SK-N-SH (cell line): ENCODE results near the gene POU2F1.

Source experiments
- JUND ChIP-seq: IDR thresholded peaks from 2 replicates; pipeline ENCODE4 v1.4.0; 2012
- MAX ChIP-seq: IDR thresholded peaks from 2 replicates; pipeline ENCODE4 v1.4.0; 2012; ENCODE audit warnings: low read depth
- MXI1 ChIP-seq: IDR thresholded peaks from 2 replicates; pipeline ENCODE4 v1.6.1; 2012; ENCODE audit warnings: mild to moderate bottlenecking, low read depth, low read length, improper control_type of control experiment
- NRF1 ChIP-seq: IDR thresholded peaks from 2 replicates; pipeline ENCODE4 v1.6.1; 2012; ENCODE audit warnings: low read depth, mild to moderate bottlenecking, low read length
- POLR2AphosphoS5 ChIP-seq: IDR thresholded peaks from 2 replicates; pipeline ENCODE4 v1.6.1; 2012; ENCODE audit warnings: low read depth, low read length
- RCOR1 ChIP-seq: fragments of 150-350 bp; IDR thresholded peaks from 2 replicates; pipeline ENCODE4 v1.6.1; 2017; ENCODE audit warnings: antibody characterized with exemption, low read length
- SIN3A ChIP-seq: IDR thresholded peaks from 2 replicates; pipeline ENCODE4 v1.6.1; 2012; ENCODE audit warnings: low read depth, mild to moderate bottlenecking, low read length, moderate library complexity, borderline replicate concordance
- USF2 ChIP-seq: fragments of 150-350 bp; IDR thresholded peaks from 2 replicates; pipeline ENCODE4 v1.6.1; 2017; ENCODE audit warnings: antibody characterized with exemption, low read length, low read depth, borderline replicate concordance
- YY1 ChIP-seq: IDR thresholded peaks from 2 replicates; pipeline ENCODE4 v1.4.0; 2012; ENCODE audit warnings: low read depth, mild to moderate bottlenecking
- TF ChIP-seq, protein P1 (sequence below): fragments of 200-600 bp; sonication (generic); IDR thresholded peaks from 2 replicates; pipeline ENCODE4 v1.6.1; 2017; ENCODE audit warnings: antibody characterized with exemption, mild to moderate bottlenecking, moderate library complexity

DNA sequence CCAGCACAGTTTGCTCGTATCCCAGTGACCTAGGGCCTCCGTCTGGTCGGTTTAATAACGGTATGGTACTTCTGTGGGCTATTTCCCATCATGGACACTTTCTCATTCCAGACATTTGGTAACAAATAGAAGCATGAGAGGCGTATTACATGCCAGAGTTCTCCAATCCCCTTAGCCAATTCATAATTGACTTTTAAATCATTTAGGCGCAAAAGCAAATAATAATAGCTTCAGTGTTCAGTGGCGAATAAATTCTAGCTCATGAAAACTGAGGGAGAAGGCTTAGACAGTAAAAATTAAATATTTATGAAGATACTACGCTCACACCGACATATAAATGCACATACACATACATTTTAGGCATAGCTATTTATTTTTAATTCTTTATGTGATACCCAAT lies 247.1 kb downstream of the POU2F1 start:
- TF ChIP-seq YY1 (no peak), POLR2AphosphoS5 (no peak), MAX (no peak), NRF1 (no peak), SIN3A (no peak), RCOR1 (no peak), USF2 (no peak), MXI1 (no peak), JUND (no peak)
- TF ChIP-seq, protein P1, sequence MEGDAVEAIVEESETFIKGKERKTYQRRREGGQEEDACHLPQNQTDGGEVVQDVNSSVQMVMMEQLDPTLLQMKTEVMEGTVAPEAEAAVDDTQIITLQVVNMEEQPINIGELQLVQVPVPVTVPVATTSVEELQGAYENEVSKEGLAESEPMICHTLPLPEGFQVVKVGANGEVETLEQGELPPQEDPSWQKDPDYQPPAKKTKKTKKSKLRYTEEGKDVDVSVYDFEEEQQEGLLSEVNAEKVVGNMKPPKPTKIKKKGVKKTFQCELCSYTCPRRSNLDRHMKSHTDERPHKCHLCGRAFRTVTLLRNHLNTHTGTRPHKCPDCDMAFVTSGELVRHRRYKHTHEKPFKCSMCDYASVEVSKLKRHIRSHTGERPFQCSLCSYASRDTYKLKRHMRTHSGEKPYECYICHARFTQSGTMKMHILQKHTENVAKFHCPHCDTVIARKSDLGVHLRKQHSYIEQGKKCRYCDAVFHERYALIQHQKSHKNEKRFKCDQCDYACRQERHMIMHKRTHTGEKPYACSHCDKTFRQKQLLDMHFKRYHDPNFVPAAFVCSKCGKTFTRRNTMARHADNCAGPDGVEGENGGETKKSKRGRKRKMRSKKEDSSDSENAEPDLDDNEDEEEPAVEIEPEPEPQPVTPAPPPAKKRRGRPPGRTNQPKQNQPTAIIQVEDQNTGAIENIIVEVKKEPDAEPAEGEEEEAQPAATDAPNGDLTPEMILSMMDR, result no peak
